ENCODE measurements around the gene HOXD3. TPM values are rescaled to one million over a fixed set of nuclear protein-coding genes. Genes with fewer than 3 reads are reported as not detected.

Gene HOXD3
- total and polyA plus RNA-seq, 9 donors = 0.91 to 4.0 (median 1.7) TPM

- Histone ChIP-seq H3K4me1 (ENCODE audit: control insufficient read depth, insufficient read depth, low read length) (peaks cover 29% of the 10 kb centered on the region), H3K27ac (ENCODE audit: low read length) (no peak overlapping the region), H3K27me3 (ENCODE audit: control insufficient read depth, insufficient read depth, low read length) (peaks cover 93% of the 10 kb centered on the region), H3K4me3 (ENCODE audit: low read length) (no peak overlapping the region), H3K36me3 (ENCODE audit: control insufficient read depth, insufficient read depth, low read length) (no peaks in the 10 kb centered on the region), H3K9me3 (replicated peaks; ENCODE audit: control insufficient read depth, low read depth, low read length) (no peaks in the 10 kb centered on the region)
- WGBS (ENCODE audit: insufficient coverage) = 40% methylated on average over 20 of the region's 26 CpGs
- no peak for DNase-seq
Measured at GRCh38 chr2:176114120-176114929, 42.8 kb upstream of the HOXD3 start.

- Histone ChIP-seq H3K27ac (ENCODE audit: low read length) (no peak overlapping the region), H3K4me1 (ENCODE audit: control insufficient read depth, insufficient read depth, low read length) (peaks cover 29% of the 10 kb centered on the region), H3K27me3 (ENCODE audit: control insufficient read depth, insufficient read depth, low read length) (peaks cover 91% of the 10 kb centered on the region), H3K4me3 (ENCODE audit: low read length) (no peak overlapping the region), H3K36me3 (ENCODE audit: control insufficient read depth, insufficient read depth, low read length) (no peaks in the 10 kb centered on the region), H3K9me3 (replicated peaks; ENCODE audit: control insufficient read depth, low read depth, low read length) (no peaks in the 10 kb centered on the region)
- WGBS (ENCODE audit: insufficient coverage) = 22% methylated on average over 3 of the region's 16 CpGs
- no peak for DNase-seq
Measured at GRCh38 chr2:176114930-176115625, 42.0 kb upstream of the HOXD3 start.

GRCh38 chr2:176115883-176116813, 41.0 kb upstream of the HOXD3 start, which contains the start of gene HOXD10:
TSS of gene HOXD10 (plus strand) at chr2:176116778. CDS start at chr2:176116834, 56 bp downstream.
- peak within 1 kb of the TSS; percentile 10 for H3K27ac ChIP-seq (ENCODE audit: low read length)

GRCh38 chr2:176117162-176117822, 39.8 kb upstream of the HOXD3 start:
- Histone ChIP-seq H3K9me3 (replicated peaks; ENCODE audit: control insufficient read depth, low read depth, low read length) (no peaks in the 10 kb centered on the region), H3K36me3 (ENCODE audit: control insufficient read depth, insufficient read depth, low read length) (no peaks in the 10 kb centered on the region), H3K4me1 (ENCODE audit: control insufficient read depth, insufficient read depth, low read length) (peaks cover 30% of the 10 kb centered on the region), H3K27ac (ENCODE audit: low read length) (no peak overlapping the region), H3K4me3 (ENCODE audit: low read length) (no peak overlapping the region), H3K27me3 (ENCODE audit: control insufficient read depth, insufficient read depth, low read length) (peaks cover 94% of the 10 kb centered on the region)
- DNase-seq = no peak
- 18% methylated on average over 40 of the region's 40 CpGs for WGBS (ENCODE audit: insufficient coverage)

More at GRCh38 chr2:176115883-176116813, 41.0 kb upstream of the HOXD3 start, which contains the start of gene HOXD10:
- peaks cover 93% of the 10 kb centered on the region for H3K27me3 ChIP-seq (ENCODE audit: control insufficient read depth, insufficient read depth, low read length)
- H3K4me3 ChIP-seq (ENCODE audit: low read length) = peak within 1 kb of the TSS; percentile 21
- H3K36me3 ChIP-seq (ENCODE audit: control insufficient read depth, insufficient read depth, low read length) = no peaks in the 10 kb centered on the region
- DNase-seq = peak; percentile 90
- 4% methylated on average over 59 of the region's 66 CpGs for WGBS (ENCODE audit: insufficient coverage)
- no peaks in the 10 kb centered on the region for H3K9me3 ChIP-seq (replicated peaks; ENCODE audit: control insufficient read depth, low read depth, low read length)
- peaks cover 29% of the 10 kb centered on the region for H3K4me1 ChIP-seq (ENCODE audit: control insufficient read depth, insufficient read depth, low read length)

GRCh38 chr2:176117823-176118371, 39.2 kb upstream of the HOXD3 start:
- 24% methylated on average over 7 of the region's 11 CpGs for WGBS (ENCODE audit: insufficient coverage)
- Histone ChIP-seq H3K9me3 (replicated peaks; ENCODE audit: control insufficient read depth, low read depth, low read length) (no peaks in the 10 kb centered on the region), H3K27me3 (ENCODE audit: control insufficient read depth, insufficient read depth, low read length) (peaks cover 94% of the 10 kb centered on the region), H3K4me1 (ENCODE audit: control insufficient read depth, insufficient read depth, low read length) (peaks cover 27% of the 10 kb centered on the region), H3K27ac (ENCODE audit: low read length) (no peak overlapping the region), H3K4me3 (ENCODE audit: low read length) (no peak overlapping the region), H3K36me3 (ENCODE audit: control insufficient read depth, insufficient read depth, low read length) (no peaks in the 10 kb centered on the region)
- no peak for DNase-seq

GRCh38 chr2:176118601-176119339, 38.3 kb upstream of the HOXD3 start:
- Histone ChIP-seq H3K27ac (ENCODE audit: low read length) (no peak overlapping the region), H3K27me3 (ENCODE audit: control insufficient read depth, insufficient read depth, low read length) (peaks cover 94% of the 10 kb centered on the region), H3K4me3 (ENCODE audit: low read length) (no peak overlapping the region), H3K36me3 (ENCODE audit: control insufficient read depth, insufficient read depth, low read length) (no peaks in the 10 kb centered on the region), H3K9me3 (replicated peaks; ENCODE audit: control insufficient read depth, low read depth, low read length) (no peaks in the 10 kb centered on the region), H3K4me1 (ENCODE audit: control insufficient read depth, insufficient read depth, low read length) (peaks cover 27% of the 10 kb centered on the region)
- no peak for DNase-seq
- WGBS (ENCODE audit: insufficient coverage) = 13% methylated on average over 16 of the region's 24 CpGs

- H3K27ac ChIP-seq (ENCODE audit: low read length) = no peak overlapping the region
- 50% methylated on average over 4 of the region's 13 CpGs for WGBS (ENCODE audit: insufficient coverage)
Measured at GRCh38 chr2:176120364-176121189, 36.5 kb upstream of the HOXD3 start.

GRCh38 chr2:176121190-176122051, 35.7 kb upstream of the HOXD3 start:
- H3K27me3 ChIP-seq (ENCODE audit: control insufficient read depth, insufficient read depth, low read length) = peaks cover 96% of the 10 kb centered on the region

More at GRCh38 chr2:176120364-176121189, 36.5 kb upstream of the HOXD3 start:
- no peak for DNase-seq
- Histone ChIP-seq H3K27me3 (ENCODE audit: control insufficient read depth, insufficient read depth, low read length) (peaks cover 97% of the 10 kb centered on the region), H3K4me1 (ENCODE audit: control insufficient read depth, insufficient read depth, low read length) (peaks cover 27% of the 10 kb centered on the region), H3K4me3 (ENCODE audit: low read length) (no peak overlapping the region), H3K9me3 (replicated peaks; ENCODE audit: control insufficient read depth, low read depth, low read length) (no peaks in the 10 kb centered on the region), H3K36me3 (ENCODE audit: control insufficient read depth, insufficient read depth, low read length) (no peaks in the 10 kb centered on the region)

More at GRCh38 chr2:176121190-176122051, 35.7 kb upstream of the HOXD3 start:
- Histone ChIP-seq H3K9me3 (replicated peaks; ENCODE audit: control insufficient read depth, low read depth, low read length) (no peaks in the 10 kb centered on the region), H3K4me1 (ENCODE audit: control insufficient read depth, insufficient read depth, low read length) (peaks cover 21% of the 10 kb centered on the region), H3K27ac (ENCODE audit: low read length) (no peak overlapping the region), H3K36me3 (ENCODE audit: control insufficient read depth, insufficient read depth, low read length) (no peaks in the 10 kb centered on the region), H3K4me3 (ENCODE audit: low read length) (no peak overlapping the region)
- no peak for DNase-seq
- 15% methylated on average over 22 of the region's 53 CpGs for WGBS (ENCODE audit: insufficient coverage)

Data from muscle of leg (tissue), 11 donors.